Osteoblast (primary cell): ENCODE measurements around the gene KIF9. TPM values are rescaled to one million over a fixed set of nuclear protein-coding genes. Genes with fewer than 3 reads are reported as not detected.
"Not testable (repeated sequence)": the region's sequence is repeated elsewhere in the genome, so short reads cannot be mapped to it uniquely, and the experiment has no call there.

ENCODE experiments used
- DNase-seq: peaks from one replicate; pipeline ENCODE4 v3.0.0; 2011; ENCODE audit warnings: low spot score, mixed read lengths; ENCODE audit not compliant: insufficient read length; ENCODE audit errors: missing footprints
- H2AFZ ChIP-seq: 2 replicates; pipeline ENCODE4 v1.6.0; 2011; ENCODE audit warnings: mild to moderate bottlenecking, low read length
- H3K27ac ChIP-seq: 2 replicates; pipeline ENCODE4 v1.5.1; 2011; ENCODE audit warnings: mild to moderate bottlenecking, low read depth, low read length, moderate library complexity
- H3K27me3 ChIP-seq: 2 replicates; pipeline ENCODE4 v1.6.0; 2012; ENCODE audit warnings: mild to moderate bottlenecking, control low read depth, inconsistent platforms, low read length, moderate library complexity; ENCODE audit not compliant: insufficient read depth
- H3K36me3 ChIP-seq: 2 replicates; pipeline ENCODE4 v1.5.1; 2011; ENCODE audit warnings: mild to moderate bottlenecking, low read length, control low read depth, moderate library complexity; ENCODE audit not compliant: insufficient read depth
- H3K4me1 ChIP-seq: 2 replicates; pipeline ENCODE4 v1.5.1; 2011; ENCODE audit warnings: mild to moderate bottlenecking, low read length, control low read depth, moderate library complexity; ENCODE audit not compliant: insufficient read depth
- H3K4me2 ChIP-seq: 2 replicates; pipeline ENCODE4 v1.6.0; 2011; ENCODE audit warnings: mild to moderate bottlenecking, low read length; ENCODE audit not compliant: insufficient read depth
- H3K4me3 ChIP-seq: fragments of 200-600 bp; sonication (generic); 3 replicates; pipeline ENCODE4 v1.5.1; 2012; ENCODE audit warnings: mild to moderate bottlenecking, low read length, inconsistent platforms; ENCODE audit not compliant: insufficient read depth
- H3K79me2 ChIP-seq: 2 replicates; pipeline ENCODE4 v1.6.0; 2012; ENCODE audit warnings: mild to moderate bottlenecking, low read length, control low read depth, inconsistent platforms; ENCODE audit not compliant: insufficient read depth
- H3K9me3 ChIP-seq: 2 replicates; pipeline ENCODE4 v1.5.1; 2011; ENCODE audit warnings: low read depth, low read length, control low read depth
- H4K20me1 ChIP-seq: 2 replicates; pipeline ENCODE4 v1.6.0; 2012; ENCODE audit warnings: mild to moderate bottlenecking, low read length, control low read depth; ENCODE audit not compliant: insufficient read depth
- total RNA-seq: library from RNA; depleted of rRNA; stranded (reverse); fragments of >200 nt; gene quantifications from 2 replicates; pipeline ENCODE4 v1.2.3, GENCODE V29; 2012
- TF ChIP-seq, protein P1 (sequence below): IDR thresholded peaks from 2 replicates; pipeline ENCODE4 v1.5.1; 2011; ENCODE audit warnings: mild to moderate bottlenecking, low read depth, low read length, moderate library complexity; ENCODE audit errors: extremely low read depth

Gene KIF9
- total RNA-seq, 1 donor: 5.1 TPM

- Histone ChIP-seq H3K4me2 (no peak overlapping the region), H3K4me3 (no peak overlapping the region), H3K4me1 (peaks cover under 1% of the 10 kb centered on the region), H3K79me2 (peaks cover 87% of the 10 kb centered on the region), H2AFZ (no peak overlapping the region), H3K27ac (no peak overlapping the region), H3K27me3 (no peaks in the 10 kb centered on the region), H3K36me3 (no peaks in the 10 kb centered on the region), H3K9me3 (no peaks in the 10 kb centered on the region), H4K20me1 (peaks cover 22% of the 10 kb centered on the region)
- TF ChIP-seq, protein P1, sequence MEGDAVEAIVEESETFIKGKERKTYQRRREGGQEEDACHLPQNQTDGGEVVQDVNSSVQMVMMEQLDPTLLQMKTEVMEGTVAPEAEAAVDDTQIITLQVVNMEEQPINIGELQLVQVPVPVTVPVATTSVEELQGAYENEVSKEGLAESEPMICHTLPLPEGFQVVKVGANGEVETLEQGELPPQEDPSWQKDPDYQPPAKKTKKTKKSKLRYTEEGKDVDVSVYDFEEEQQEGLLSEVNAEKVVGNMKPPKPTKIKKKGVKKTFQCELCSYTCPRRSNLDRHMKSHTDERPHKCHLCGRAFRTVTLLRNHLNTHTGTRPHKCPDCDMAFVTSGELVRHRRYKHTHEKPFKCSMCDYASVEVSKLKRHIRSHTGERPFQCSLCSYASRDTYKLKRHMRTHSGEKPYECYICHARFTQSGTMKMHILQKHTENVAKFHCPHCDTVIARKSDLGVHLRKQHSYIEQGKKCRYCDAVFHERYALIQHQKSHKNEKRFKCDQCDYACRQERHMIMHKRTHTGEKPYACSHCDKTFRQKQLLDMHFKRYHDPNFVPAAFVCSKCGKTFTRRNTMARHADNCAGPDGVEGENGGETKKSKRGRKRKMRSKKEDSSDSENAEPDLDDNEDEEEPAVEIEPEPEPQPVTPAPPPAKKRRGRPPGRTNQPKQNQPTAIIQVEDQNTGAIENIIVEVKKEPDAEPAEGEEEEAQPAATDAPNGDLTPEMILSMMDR: no peak
- no peak for DNase-seq
Observed at GRCh38 chr3:47293822-47294221, 11.2 kb upstream of the KIF9 start.

DNA sequence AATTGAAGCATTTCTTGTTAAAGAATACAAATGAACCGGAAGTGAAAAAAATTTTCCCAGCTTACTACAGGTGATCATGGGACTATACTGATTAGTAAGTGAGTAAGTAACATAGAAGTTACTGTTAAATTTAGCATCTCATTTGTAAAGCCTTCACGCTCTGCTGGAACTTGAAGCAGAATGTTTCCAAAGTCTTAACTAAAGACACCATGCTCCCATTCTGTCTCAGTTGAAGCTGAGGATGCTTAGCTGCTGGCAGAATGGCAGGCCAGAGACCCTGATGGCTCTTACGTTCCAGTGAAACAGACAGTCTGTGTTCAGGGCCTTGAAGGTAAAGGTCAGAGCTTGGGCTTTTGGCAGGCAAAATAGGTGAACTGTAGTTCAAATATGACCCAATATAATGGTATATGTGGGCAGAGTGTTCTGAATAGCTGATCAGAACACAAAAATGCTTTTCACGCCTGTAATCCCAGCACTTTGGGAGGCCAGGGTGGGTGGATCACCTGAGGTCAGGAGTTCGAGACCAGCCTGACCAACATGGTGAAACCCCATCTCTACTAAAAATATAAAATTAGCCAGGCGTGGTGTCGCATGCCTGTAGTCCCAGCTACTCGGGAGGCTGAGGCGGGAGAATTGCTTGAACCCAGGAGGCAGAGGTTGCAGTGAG, 9.3 kb upstream of the KIF9 start:
- H3K79me2 ChIP-seq: peaks cover 91% of the 10 kb centered on the region
- not testable (repeated sequence) for H3K27ac ChIP-seq, H3K4me1 ChIP-seq, H3K4me2 ChIP-seq, H3K36me3 ChIP-seq, H3K4me3 ChIP-seq, H3K27me3 ChIP-seq, DNase-seq, H3K9me3 ChIP-seq, H2AFZ ChIP-seq
- H4K20me1 ChIP-seq: peaks cover 23% of the 10 kb centered on the region

DNA sequence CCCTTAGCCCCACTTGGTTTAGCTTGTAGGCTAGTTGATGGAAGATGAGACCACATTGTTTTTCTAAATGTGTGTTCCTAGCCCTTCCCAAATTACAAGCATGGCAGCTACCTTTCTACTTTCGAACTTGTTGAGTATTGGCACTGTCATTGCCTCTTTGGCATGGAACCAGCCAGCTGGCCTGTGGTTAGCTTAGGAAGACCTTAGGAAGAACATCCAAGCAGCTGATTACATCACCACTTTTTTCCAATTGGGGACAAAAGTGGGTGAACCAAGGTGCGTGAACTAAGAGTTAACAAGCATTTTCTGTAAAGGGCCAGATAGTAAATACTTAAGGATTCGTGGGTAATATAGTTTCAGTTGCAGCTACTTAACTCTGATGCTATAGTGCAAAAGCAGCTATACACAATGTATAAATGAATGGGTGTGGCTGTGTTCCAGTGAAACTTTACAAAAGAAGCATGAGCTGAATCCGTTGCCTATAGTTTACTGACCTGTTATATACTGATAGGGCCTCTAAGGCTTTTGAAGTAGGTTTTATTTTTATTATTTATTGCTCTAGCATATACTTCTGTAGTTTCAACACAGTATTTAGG, 8.7 kb upstream of the KIF9 start:
- Histone ChIP-seq H3K9me3 (no peaks in the 10 kb centered on the region), H3K27ac (no peak overlapping the region), H3K27me3 (no peaks in the 10 kb centered on the region), H2AFZ (no peak overlapping the region), H3K4me2 (no peak overlapping the region), H3K4me1 (peaks cover 3% of the 10 kb centered on the region), H3K79me2 (peaks cover 91% of the 10 kb centered on the region), H3K36me3 (peaks cover 3% of the 10 kb centered on the region), H3K4me3 (no peak overlapping the region), H4K20me1 (peaks cover 27% of the 10 kb centered on the region)
- TF ChIP-seq, protein P1: no peak
- DNase-seq: no peak

DNA sequence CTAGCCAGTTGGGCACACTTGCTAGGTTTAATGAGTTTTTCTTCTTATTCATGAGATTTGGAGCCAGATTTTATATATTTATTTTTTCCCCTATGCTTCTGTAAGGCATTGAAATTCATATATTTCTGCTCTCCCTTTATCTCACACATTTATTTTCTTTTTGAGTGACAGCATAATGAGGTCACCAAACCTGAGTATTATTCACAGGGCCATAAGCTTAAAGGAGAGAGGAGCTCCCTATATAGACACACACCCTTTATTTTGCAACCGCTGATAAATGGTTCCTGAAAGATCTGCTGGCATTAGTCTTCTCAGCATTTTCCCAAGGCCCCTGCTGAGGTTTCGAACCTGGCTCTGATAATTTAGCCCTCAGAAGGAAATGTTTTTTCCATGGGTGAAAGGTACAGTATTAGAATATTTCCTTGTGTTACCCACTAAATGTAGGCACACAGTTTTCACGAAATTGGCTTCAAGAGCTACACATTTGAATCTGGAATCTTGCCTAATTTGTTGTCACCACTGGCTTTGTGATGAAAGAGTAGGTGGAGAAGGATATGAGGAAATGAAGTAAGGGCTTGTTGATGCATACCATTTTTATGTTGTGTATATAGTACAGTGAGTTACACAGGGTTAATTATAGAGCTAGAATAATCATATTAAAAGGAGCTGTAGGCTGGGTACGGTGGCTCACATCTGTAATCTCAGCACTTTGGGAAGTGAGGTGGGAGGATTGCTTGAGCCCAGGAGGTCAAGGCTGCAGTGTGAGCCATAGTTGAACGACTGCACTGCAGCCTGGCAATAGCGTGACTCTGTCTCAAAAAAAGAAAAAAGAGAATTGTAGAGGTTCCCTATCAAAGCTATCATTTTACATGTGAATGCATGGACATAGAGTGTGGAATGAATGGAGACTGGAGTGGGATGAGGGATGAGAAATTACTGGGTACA, 6.6 kb upstream of the KIF9 start:
- H4K20me1 ChIP-seq: peaks cover 21% of the 10 kb centered on the region
- no peak overlapping the region for H3K27ac ChIP-seq
- peaks cover 93% of the 10 kb centered on the region for H3K79me2 ChIP-seq
- H2AFZ ChIP-seq: no peak overlapping the region
- no peaks in the 10 kb centered on the region for H3K9me3 ChIP-seq
- H3K4me3 ChIP-seq: no peak overlapping the region
- TF ChIP-seq, protein P1: no peak
- peaks cover 3% of the 10 kb centered on the region for H3K4me1 ChIP-seq
- H3K27me3 ChIP-seq: no peaks in the 10 kb centered on the region
- no peak overlapping the region for H3K4me2 ChIP-seq
- DNase-seq: no peak
- H3K36me3 ChIP-seq: peaks cover 3% of the 10 kb centered on the region
